Activated CD4-positive, alpha-beta T cell treated with anti-CD3 and anti-CD28 coated beads, Interleukin-10, Interleukin-2, amounts not matched to agents 100 ng/mL and 50 ng/mL, durations not matched to agents 16 hours and 8 hours (primary cell): ENCODE results near the gene UBAC1.

Source experiments
- DNase-seq: peaks from one replicate; pipeline ENCODE4 v3.0.0-alpha.2; 2020

The UBAC1 gene

GRCh38 chr9:135961277-135961715 lies at the start of gene UBAC1:
TSS of gene UBAC1 (minus strand) at chr9:135961373. CDS start at chr9:135961162, 211 bp downstream.
- DNase-seq: peak; percentile 97

- no peak for DNase-seq
These were observed 49.6 kb upstream of the UBAC1 start for GRCh38 chr9:136010615-136011361.

GRCh38 chr9:136010176-136010575 lies 49.0 kb upstream of the UBAC1 start:
- DNase-seq: no peak

- DNase-seq: no peak
These were observed 48.3 kb upstream of the UBAC1 start for GRCh38 chr9:136009516-136009915.

- no peak for DNase-seq
These were observed 47.5 kb upstream of the UBAC1 start for GRCh38 chr9:136008693-136008997.

- DNase-seq: no peak
These were observed 46.9 kb upstream of the UBAC1 start for GRCh38 chr9:136007934-136008692.

GRCh38 chr9:136007276-136007933 lies 46.2 kb upstream of the UBAC1 start:
- no peak for DNase-seq

- no peak for DNase-seq
These were observed 45.0 kb upstream of the UBAC1 start for GRCh38 chr9:136006169-136006568.

- no peak for DNase-seq
These were observed 43.5 kb upstream of the UBAC1 start for GRCh38 chr9:136004712-136005111.

GRCh38 chr9:136004219-136004618 lies 43.0 kb upstream of the UBAC1 start:
- DNase-seq: no peak

GRCh38 chr9:136003411-136004218 lies 42.4 kb upstream of the UBAC1 start:
- DNase-seq: no peak

- DNase-seq: no peak
These were observed 41.7 kb upstream of the UBAC1 start for GRCh38 chr9:136002881-136003280.

- no peak for DNase-seq
These were observed 41.0 kb upstream of the UBAC1 start for GRCh38 chr9:136002215-136002614.

GRCh38 chr9:136001231-136001630 lies 40.1 kb upstream of the UBAC1 start:
- DNase-seq: no peak

- no peak for DNase-seq
These were observed 37.4 kb upstream of the UBAC1 start for GRCh38 chr9:135998410-135999071.

GRCh38 chr9:135998016-135998380 lies 36.8 kb upstream of the UBAC1 start:
- DNase-seq: no peak

GRCh38 chr9:135997090-135998015 lies 36.2 kb upstream of the UBAC1 start:
- DNase-seq: no peak

- no peak for DNase-seq
These were observed 34.6 kb upstream of the UBAC1 start for GRCh38 chr9:135995816-135996215.

- DNase-seq: no peak
These were observed 33.5 kb upstream of the UBAC1 start for GRCh38 chr9:135994501-135995192.

GRCh38 chr9:135993765-135994500 lies 32.8 kb upstream of the UBAC1 start:
- no peak for DNase-seq
